Measurements from ENCODE around the gene SHISAL2A.
A peak's percentile ranks its signal among the peaks of the same experiment; 100 is the strongest.

Gene SHISAL2A

GRCh38 chr1:52662645-52663313 is 29.8 kb downstream of the SHISAL2A start:
- DNase-seq, result no peak

GRCh38 chr1:52663716-52664115 is 30.7 kb downstream of the SHISAL2A start:
- no peak for DNase-seq

DNA sequence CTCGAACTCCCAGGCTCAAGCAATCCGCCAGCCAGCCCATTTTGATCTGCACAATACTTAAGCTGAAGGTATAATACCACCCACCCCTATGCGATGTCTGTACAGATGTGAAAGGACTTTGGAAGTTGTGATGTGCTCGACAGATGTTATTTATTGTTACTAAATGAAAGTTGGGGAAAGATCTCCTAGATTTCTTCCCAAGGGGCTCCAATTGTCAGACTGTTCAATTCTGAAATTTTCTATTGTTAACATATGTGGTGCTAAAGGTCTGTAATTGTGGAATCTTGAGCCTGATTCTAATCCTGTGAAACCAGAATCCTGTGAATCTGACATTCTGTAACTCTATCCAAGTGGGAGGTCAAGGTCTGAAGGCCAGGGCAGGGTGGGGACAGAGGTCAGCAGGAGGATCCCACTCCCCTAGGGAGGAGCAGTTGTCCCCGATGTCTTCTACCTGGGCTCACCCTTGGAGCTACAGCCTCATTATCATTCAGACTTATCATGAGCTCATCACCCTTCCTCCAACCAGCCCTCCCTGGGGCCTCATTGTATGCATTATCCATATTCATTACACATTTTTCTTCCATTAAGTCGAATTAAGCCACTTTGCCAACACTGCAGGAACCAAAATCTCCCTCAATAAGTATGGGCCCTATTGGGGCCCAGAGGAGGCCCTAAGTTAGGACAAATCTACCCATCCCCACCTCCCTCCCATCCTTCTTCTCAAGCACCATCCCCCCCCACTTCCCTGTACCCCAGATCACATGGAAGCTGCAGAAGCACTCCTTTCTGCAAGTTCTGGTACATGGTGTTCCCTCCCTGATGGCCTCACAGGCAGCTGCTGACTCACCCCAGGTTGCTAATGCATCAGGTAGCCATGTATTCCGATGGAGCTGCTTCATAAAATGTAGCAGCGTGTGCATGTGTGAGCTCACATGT is 32.3 kb downstream of the SHISAL2A start:
- no peak for DNase-seq

- no peak for DNase-seq
Observed at GRCh38 chr1:52667290-52667689, 34.3 kb downstream of the SHISAL2A start.

GRCh38 chr1:52667984-52668383 is 35.0 kb downstream of the SHISAL2A start:
- DNase-seq, result no peak

DNA sequence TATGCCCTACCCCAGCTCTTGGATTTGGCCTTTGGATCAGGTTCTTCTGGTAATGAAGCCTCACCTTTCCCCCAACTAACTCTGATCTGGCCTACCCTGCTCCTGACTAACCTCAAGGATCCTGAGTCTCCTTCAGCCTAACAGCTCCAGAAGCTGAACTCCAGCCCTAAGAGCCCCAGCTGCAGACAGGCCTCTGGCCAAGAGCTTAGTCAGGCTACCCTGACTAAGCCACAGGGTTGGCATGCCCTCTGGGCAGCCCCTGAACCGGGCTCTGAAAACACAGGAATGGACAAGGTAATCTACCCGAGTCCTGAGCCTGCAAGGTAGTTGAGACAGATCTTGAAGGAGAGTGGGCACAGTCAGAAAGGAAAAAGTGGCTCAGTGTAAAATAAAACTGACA is 35.7 kb downstream of the SHISAL2A start:
- no peak for DNase-seq

GRCh38 chr1:52669696-52670095 is 36.7 kb downstream of the SHISAL2A start:
- DNase-seq, result no peak

- DNase-seq, result no peak
Observed at GRCh38 chr1:52670604-52671003, 37.6 kb downstream of the SHISAL2A start.

DNA sequence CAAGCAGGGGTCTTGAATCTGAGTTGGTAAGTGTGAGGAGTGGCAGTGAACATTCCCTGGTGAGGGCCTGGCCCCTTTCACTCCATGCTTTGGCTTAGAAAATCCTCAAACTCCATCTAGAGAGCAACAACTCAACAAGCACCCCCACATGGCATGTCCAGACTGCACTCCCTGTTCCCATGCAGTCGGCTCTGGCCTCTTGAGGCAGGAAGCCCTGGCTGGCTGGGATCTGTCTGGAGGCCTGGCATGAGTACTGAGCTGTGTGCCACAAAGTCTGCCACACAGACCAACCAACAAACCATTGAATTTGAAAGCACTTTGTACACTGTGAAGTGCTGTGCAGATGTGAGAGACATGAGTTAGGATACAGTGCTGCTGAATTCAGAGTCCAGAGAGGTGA is 40.0 kb downstream of the SHISAL2A start:
- DNase-seq, result no peak

GRCh38 chr1:52673513-52673912 is 40.5 kb downstream of the SHISAL2A start:
- no peak for DNase-seq

DNA sequence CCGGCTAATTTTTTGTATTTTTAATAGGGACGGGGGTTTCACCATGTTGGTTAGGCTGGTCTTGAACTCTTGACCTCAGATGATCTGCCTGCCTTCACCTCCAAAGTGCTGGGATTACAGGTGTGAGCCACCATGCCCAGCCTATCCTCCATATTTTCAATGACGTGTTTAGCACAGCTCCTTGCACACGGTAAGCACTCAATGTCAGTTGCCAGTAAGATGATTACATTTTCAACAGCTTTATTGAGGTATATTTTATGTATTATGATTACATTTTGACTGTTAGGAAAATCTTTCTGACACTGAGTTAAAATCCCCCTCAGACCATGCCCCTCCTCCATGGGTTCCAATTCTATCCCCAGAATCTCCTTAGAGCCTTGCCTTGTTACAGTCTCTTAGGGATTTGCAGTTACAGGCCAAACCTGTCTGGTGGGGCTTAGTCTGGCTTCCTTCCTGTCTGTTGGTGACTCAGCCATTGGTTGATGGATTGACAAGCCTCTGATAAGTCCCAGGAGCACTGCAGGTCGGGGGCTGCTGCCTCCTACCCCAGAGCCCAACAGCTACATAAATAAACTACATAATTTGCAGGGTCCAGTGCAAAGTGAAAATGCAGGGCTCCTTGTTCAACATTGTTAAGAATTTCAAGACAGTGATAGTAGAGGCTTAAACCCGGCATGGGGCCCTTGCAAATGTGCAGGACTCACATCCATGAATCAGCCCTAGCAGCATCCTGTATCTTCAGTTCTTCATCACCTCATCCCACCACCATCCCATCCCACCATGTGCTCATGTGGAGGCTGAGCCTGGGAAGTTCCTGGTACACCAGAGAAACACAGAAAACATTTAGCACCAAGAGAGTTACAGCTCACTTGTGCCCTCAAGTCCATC is 41.8 kb downstream of the SHISAL2A start:
- DNase-seq, result no peak

- DNase-seq, result no peak
Observed at GRCh38 chr1:52676249-52676903, 43.4 kb downstream of the SHISAL2A start.

DNA sequence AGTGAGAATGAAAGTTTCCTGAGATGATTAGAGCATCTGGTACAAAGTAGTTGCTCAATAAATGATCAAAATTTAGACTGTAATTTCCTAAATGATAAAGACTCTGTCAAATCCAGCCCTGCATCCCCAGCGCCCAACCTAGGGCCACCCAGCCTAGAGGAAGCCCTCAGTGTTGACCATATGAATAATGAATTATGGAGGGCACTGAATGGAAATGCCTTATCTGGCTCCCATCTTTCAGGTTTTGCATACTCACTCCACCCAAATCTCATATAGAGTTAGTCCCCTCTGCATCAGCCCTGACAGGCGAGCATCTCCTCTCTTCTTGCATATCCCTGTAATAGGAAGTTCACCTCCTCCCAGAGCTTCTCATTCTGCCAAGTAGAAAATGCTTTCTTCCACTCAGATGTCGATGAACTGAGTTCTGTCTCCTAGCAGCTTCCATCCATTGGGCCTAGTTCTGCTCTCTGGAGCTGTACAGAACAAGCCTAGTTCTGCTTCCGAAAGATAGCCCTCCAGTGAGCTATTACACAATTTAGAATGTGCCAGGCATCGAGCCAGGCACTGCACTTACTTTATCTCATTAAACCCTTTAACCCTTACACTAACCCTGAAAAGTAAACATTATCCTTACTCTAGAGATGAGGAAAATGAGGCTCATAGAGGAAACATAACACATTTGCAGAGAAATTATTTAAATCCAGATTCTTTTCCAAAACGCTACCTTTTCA is 44.3 kb downstream of the SHISAL2A start:
- DNase-seq, result no peak

GRCh38 chr1:52679048-52679447 is 46.1 kb downstream of the SHISAL2A start:
- no peak for DNase-seq

GRCh38 chr1:52679498-52679897 is 46.5 kb downstream of the SHISAL2A start:
- no peak for DNase-seq

GRCh38 chr1:52680353-52680752 is 47.4 kb downstream of the SHISAL2A start:
- no peak for DNase-seq

- DNase-seq, result no peak
Observed at GRCh38 chr1:52681136-52681535, 48.2 kb downstream of the SHISAL2A start.

GRCh38 chr1:52683367-52683940 is 50.5 kb downstream of the SHISAL2A start:
- no peak for DNase-seq

DNA sequence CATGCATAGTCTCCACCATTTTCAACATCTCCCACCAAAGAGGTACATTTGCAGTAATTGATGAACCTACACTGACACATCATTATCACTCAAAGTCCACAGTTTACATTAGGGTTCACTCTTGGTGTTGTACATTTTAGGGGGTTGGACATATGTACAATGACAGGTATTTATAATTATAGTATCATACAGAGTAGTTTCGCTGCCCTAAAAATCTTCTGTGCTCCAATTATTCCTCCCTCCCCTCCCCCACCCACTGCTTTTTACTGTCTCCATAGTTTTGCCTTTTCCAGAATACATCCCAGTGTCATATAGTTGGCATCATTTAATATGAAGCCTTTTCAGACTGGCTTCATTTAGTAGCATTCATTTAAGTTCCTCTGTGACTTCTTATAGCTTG is 51.6 kb downstream of the SHISAL2A start:
- no peak for DNase-seq

GRCh38 chr1:52686261-52686751 is 53.3 kb downstream of the SHISAL2A start:
- DNase-seq, result peak; percentile 69

DNA sequence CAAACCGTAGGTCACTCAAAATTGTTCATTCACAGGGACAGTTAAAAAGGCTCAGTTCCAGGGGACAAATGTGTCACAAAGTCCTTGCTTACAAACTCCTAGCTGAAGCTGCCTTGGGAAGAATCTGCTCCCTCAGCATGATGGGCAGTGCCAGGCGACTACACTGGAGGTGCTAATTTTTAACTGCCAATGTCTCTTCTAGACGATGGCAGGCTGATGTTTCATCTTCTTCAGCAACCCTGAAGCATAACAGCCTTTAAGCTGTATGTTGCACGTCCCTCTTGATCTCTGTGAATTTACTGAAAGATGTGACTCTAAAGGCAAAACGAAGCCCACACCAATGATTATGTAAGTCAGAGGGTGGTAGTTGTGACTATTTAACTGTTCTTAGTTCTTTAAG is 53.9 kb downstream of the SHISAL2A start:
- DNase-seq, result no peak
